Measurements from ENCODE around the gene TRIM41.
"Not testable (repeated sequence)": the region's sequence is repeated elsewhere in the genome, so short reads cannot be mapped to it uniquely, and the experiment has no call there.

The TRIM41 gene

DNA sequence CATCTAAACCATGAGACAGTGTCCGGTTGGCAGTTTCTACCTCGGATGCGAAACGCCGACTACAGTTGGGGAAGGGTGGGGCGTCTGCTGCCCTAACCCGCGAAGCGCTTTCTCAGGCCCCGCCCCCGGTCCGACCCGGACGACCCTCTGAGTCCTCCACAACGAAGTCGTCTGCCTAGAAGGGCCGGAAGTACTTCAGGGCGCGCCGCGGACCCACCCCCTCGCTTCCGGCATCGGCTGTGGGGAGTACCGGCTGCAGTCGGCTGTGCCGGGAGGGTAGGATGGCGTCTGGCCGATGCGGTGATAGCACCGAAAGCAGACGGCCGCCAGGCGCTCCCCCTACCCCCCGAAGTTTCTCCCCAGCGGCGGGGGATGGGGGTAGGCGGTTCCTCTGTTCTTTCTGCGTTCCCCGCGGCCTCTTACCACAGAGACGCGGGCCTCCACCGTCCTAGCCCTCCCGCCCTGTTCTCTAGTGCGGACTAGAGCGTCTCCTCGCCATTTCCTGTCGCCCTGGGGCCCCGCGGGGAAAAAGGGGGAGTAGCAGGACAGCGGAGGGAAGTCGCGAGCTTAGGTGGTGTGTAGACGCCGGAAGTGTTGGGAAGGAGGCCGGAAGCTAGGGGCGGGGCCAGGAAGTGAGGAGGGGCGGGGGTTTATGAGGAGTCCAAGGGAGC is at the start of gene TRIM41:
Gene TRIM41, plus strand, starts transcription at position 224 of the 671 bp plus-strand sequence. CDS start 719 bp downstream, outside the sequence.
- peak; percentile 99 for DNase-seq (ENCODE audit: low spot score)

GRCh38 chr5:181173420-181174342 is 49.4 kb upstream of the TRIM41 start:
- DNase-seq (ENCODE audit: low spot score) = no peak

- no peak for DNase-seq (ENCODE audit: low spot score)
Observed at GRCh38 chr5:181176254-181176952, 46.7 kb upstream of the TRIM41 start.

GRCh38 chr5:181177559-181177958 is 45.5 kb upstream of the TRIM41 start:
- DNase-seq (ENCODE audit: low spot score) = not testable (repeated sequence)

- DNase-seq (ENCODE audit: low spot score) = peak; percentile 60
Observed at GRCh38 chr5:181181650-181182565, 41.2 kb upstream of the TRIM41 start.

DNA sequence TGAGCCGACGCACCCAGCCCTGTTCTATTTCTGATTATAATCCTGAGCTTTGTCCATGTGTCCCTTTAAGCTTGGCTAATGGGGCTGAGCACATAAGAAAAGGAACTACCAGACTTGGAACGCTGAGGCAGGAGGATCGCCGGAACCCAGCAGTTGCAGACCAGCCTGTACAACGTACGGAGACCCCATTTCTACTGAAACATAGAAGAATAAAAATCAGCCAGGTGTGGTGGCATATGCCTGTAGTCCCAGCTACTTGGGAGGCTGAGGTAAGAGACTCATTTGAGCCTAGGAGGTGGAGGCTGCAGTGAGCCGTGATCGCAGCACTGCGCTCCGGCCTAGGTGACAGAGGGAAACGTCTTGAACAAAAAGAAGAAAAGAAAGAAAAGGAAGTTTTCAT is 40.4 kb upstream of the TRIM41 start:
- no peak for DNase-seq (ENCODE audit: low spot score)

GRCh38 chr5:181184845-181185216 is 38.2 kb upstream of the TRIM41 start:
- DNase-seq (ENCODE audit: low spot score) = no peak

- DNase-seq (ENCODE audit: low spot score) = no peak
Observed at GRCh38 chr5:181185560-181185959, 37.5 kb upstream of the TRIM41 start.

- DNase-seq (ENCODE audit: low spot score) = no peak
Observed at GRCh38 chr5:181186022-181186421, 37.1 kb upstream of the TRIM41 start.

DNA sequence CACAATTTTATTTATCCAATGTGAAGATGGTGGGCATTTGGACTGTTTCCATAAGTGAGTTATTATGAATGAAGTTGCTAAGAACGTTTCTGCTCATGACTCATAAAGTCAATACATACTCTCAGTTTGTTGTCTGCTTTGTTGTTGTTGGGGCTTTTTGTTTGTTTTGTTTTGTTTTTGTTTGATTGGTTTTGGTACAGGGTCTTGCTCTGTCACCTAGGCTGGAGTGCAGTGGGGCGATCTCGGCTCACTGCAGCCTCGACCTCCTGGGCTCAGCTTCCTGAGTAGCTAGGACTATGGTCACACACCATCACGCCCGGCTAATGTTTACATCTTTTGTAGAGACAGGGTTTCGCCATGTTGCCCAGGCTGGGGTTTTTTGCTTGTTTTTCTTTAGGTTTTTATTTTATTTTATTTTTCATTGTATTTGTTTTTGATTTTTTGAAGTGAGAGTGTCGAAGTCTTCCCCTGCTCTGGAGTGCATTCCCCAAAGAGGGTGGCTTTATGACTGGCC is 36.0 kb upstream of the TRIM41 start:
- DNase-seq (ENCODE audit: low spot score) = no peak

DNA sequence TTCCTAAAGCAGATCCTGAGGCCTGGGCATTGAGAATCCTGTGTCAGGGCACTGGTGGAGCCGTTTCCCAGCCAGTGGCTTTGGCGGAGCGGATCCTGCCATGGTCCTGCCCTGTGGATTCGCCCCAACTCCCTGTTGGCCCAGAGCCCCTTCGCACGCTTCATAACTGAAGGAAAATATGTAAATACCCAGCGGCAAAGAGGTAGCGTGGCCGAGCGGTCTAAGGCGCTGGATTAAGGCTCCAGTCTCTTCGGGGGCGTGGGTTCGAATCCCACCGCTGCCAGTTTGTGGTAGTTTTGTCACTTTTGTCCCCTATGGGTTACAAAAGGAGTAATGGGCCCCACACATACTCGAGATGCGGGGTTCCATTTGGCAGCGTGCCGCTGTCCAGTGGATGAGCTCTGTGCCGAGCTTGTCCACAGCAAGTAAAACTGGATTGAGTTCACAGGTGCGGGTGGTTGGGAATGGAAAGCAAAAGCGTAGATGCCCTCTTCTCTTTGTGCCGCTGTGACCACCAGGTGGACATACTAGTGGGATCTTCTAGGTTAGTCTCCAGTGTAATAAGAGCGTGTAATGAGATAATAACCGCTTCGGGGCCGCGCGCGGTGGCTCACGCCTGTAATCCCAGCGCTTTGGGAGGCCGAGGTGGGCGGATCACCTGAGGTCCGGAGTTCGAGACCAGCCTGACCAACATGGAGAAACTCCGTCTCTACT is 35.4 kb upstream of the TRIM41 start:
- peak; percentile 74 for DNase-seq (ENCODE audit: low spot score)

DNA sequence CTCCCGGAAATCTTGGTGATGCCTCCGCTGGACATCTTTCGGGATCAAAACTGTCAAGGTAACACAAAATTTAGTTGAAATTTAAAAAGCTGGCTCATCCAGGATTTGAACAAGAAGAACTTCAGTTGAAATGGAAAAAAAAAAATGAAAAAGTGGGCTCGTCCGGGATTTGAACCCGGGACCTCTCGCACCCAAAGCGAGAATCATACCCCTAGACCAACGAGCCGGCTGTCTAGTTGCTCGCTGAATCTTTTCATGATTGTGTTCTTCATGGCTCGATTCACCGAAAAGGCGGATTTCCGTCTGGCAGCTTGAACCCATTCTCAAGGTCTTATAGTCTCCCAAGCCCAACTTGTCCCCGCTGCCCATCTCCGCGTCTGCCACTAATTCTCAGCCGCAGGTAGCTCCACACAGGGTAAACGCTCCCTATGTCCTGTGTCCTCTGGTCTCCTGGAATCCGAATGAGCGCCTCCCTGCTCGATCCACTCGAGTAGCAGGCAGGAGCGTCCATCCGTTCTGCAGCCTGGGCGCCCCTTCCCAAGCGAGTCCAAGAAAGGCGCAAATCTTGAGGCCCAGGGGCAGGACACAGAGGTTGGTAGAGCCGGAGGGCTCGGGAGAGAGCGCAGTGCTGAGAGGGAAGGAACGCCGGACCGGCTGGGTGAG is 34.2 kb upstream of the TRIM41 start:
- peak; percentile 90 for DNase-seq (ENCODE audit: low spot score)

- DNase-seq (ENCODE audit: low spot score) = no peak
Observed at GRCh38 chr5:181189363-181189961, 33.6 kb upstream of the TRIM41 start.

- no peak for DNase-seq (ENCODE audit: low spot score)
Observed at GRCh38 chr5:181189962-181190710, 32.9 kb upstream of the TRIM41 start.

- no peak for DNase-seq (ENCODE audit: low spot score)
Observed at GRCh38 chr5:181190711-181191525, 32.2 kb upstream of the TRIM41 start.

DNA sequence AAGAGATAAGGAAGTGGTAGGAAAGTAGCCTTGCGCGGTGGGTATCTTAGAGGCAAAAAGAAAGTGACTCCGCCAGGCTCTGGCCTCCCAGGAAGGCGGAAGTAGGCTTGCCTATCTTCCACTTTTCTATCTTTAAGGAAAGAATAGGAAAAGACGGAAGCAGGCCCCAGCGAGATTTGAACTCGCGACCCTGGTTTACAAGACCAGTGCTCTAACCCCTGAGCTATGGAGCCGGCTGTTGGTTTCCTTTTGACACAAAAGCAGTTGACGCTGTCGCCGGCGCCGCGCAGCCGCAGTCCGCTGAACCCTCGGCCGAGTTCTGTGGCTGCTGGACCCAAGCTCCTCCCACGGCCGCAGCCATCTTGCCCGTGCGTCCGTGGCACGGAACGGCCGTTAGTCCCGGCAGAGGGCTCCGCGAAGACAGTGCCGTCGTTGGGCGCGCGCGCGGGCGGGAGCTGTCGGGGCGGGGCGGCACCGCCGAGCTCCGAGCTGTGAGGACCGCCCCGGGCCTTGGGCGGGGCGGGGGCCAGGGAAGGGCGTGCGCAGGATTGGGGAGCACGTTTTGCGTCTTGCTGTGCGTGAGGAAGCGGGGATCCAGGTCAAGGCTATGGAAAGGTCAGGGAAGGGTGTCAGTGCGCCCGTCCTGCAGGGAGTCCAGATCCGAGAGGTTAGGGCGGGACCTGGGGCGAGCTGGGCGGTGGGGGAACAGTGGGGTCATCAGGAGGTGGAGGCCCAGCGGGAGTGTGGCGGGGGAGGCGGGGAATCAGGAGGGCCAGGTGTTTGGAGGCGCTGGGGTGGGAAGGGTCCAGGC is 31.4 kb upstream of the TRIM41 start:
- peak; percentile 93 for DNase-seq (ENCODE audit: low spot score)

All from pons (tissue), 1 donor.